ENCODE results near the gene ITGB1BP1.

ITGB1BP1 gene

GRCh38 chr2:9377461-9378097 is 45.7 kb downstream of the ITGB1BP1 start:
- DNase-seq: no peak

- no peak for DNase-seq
Measured at GRCh38 chr2:9375857-9376428, 47.4 kb downstream of the ITGB1BP1 start.

- no peak for DNase-seq
Measured at GRCh38 chr2:9374071-9374730, 49.1 kb downstream of the ITGB1BP1 start.

GRCh38 chr2:9373476-9373875 is 49.9 kb downstream of the ITGB1BP1 start:
- DNase-seq: no peak

- DNase-seq: no peak
Measured at GRCh38 chr2:9373047-9373446, 50.3 kb downstream of the ITGB1BP1 start.

GRCh38 chr2:9370746-9371145 is 52.6 kb downstream of the ITGB1BP1 start:
- DNase-seq: no peak

- no peak for DNase-seq
Measured at GRCh38 chr2:9366026-9366425, 57.3 kb downstream of the ITGB1BP1 start.

GRCh38 chr2:9365498-9366019 is 57.8 kb downstream of the ITGB1BP1 start:
- DNase-seq: no peak

GRCh38 chr2:9364791-9365497 is 58.4 kb downstream of the ITGB1BP1 start:
- DNase-seq: no peak

- DNase-seq: no peak
Measured at GRCh38 chr2:9364373-9364772, 59.0 kb downstream of the ITGB1BP1 start.

- DNase-seq: no peak
Measured at GRCh38 chr2:9360701-9361100, 62.6 kb downstream of the ITGB1BP1 start.

- DNase-seq: no peak
Measured at GRCh38 chr2:9360110-9360509, 63.2 kb downstream of the ITGB1BP1 start.

GRCh38 chr2:9359463-9359862 is 63.9 kb downstream of the ITGB1BP1 start:
- no peak for DNase-seq

GRCh38 chr2:9358846-9359245 is 64.5 kb downstream of the ITGB1BP1 start:
- no peak for DNase-seq

GRCh38 chr2:9356261-9356660 is 67.1 kb downstream of the ITGB1BP1 start:
- no peak for DNase-seq

GRCh38 chr2:9355716-9356115 is 67.6 kb downstream of the ITGB1BP1 start:
- no peak for DNase-seq

GRCh38 chr2:9355270-9355669 is 68.1 kb downstream of the ITGB1BP1 start:
- no peak for DNase-seq

- no peak for DNase-seq
Measured at GRCh38 chr2:9354318-9354717, 69.0 kb downstream of the ITGB1BP1 start.

All from activated CD4-positive, CD25-positive, alpha-beta regulatory T cell treated with anti-CD3 and anti-CD28 coated beads, Interleukin-2, amount 50 U/mL, for 72 hours (primary cell).